Renal cortex interstitium (tissue), 11 donors: Measurements from ENCODE around the gene MYO5B. TPM values are rescaled to one million over a fixed set of nuclear protein-coding genes. Genes with fewer than 3 reads are reported as not detected.

Experiments
- DNase-seq, 11 donors: peaks; one replicate each; pipeline ENCODE4 v3.0.0-alpha.2; 2013; ENCODE audit warnings: low read depth in 9 of 11, low spot score in 4 of 11; ENCODE audit errors: extremely low read depth in 1 of 11
- polyA plus RNA-seq, 3 donors: library from polyadenylated mRNA; unstranded; fragments of 120-200 nt; gene quantifications; one replicate each; pipeline ENCODE4 v1.2.1, GENCODE V29; 2013; ENCODE audit not compliant: insufficient read length in 3 of 3

The MYO5B gene
- polyA plus RNA-seq, 3 donors, result 25.7 to 31.3 (median 27.1) TPM

- no peak for DNase-seq
Measured at GRCh38 chr18:49922228-49922627, 272.7 kb downstream of the MYO5B start.

- no peak for DNase-seq
Measured at GRCh38 chr18:49921318-49921985, 273.5 kb downstream of the MYO5B start.

- peak in 1 of 11 donors; percentile 28 for DNase-seq
Measured at GRCh38 chr18:49920731-49921130, 274.2 kb downstream of the MYO5B start.

- no peak for DNase-seq
Measured at GRCh38 chr18:49917742-49918141, 277.2 kb downstream of the MYO5B start.

GRCh38 chr18:49915352-49915751 lies 279.6 kb downstream of the MYO5B start:
- DNase-seq, result no peak

- no peak for DNase-seq
Measured at GRCh38 chr18:49913221-49913620, 281.7 kb downstream of the MYO5B start.

GRCh38 chr18:49911427-49911826 lies 283.5 kb downstream of the MYO5B start:
- no peak for DNase-seq

- no peak for DNase-seq
Measured at GRCh38 chr18:49910986-49911385, 284.0 kb downstream of the MYO5B start.

- DNase-seq, result no peak
Measured at GRCh38 chr18:49910019-49910418, 284.9 kb downstream of the MYO5B start.

GRCh38 chr18:49907346-49907929 lies 287.5 kb downstream of the MYO5B start:
- DNase-seq, result no peak

- no peak for DNase-seq
Measured at GRCh38 chr18:49905771-49906170, 289.2 kb downstream of the MYO5B start.

GRCh38 chr18:49904871-49905555 lies 289.9 kb downstream of the MYO5B start:
- DNase-seq, result no peak

- no peak for DNase-seq
Measured at GRCh38 chr18:49901862-49902340, 293.0 kb downstream of the MYO5B start.

- no peak for DNase-seq
Measured at GRCh38 chr18:49899657-49900330, 295.2 kb downstream of the MYO5B start.

- DNase-seq, result peak; percentile 53 to 84 (median 71)
Measured at GRCh38 chr18:49898421-49898820, 296.5 kb downstream of the MYO5B start.

- DNase-seq, result no peak
Measured at GRCh38 chr18:49894517-49895226, 300.3 kb downstream of the MYO5B start.

GRCh38 chr18:49893036-49893435 lies 301.9 kb downstream of the MYO5B start:
- DNase-seq, result no peak

GRCh38 chr18:49892148-49892924 lies 302.6 kb downstream of the MYO5B start:
- no peak for DNase-seq
